Right lobe of liver (tissue), 6 donors: ENCODE data around the gene MYRF. TPM values are rescaled to one million over a fixed set of nuclear protein-coding genes. Genes with fewer than 3 reads are reported as not detected.

Source experiments
- ATAC-seq, 4 donors: fragments of 200-7000 bp; cut with Tn5 transposase; one replicate each; pipeline ENCODE4 v1.9.1; 2020; ENCODE audit warnings: mild to moderate bottlenecking in 4 of 4, moderate library complexity in 4 of 4
- DNase-seq, 3 donors: peaks; one replicate each; pipeline ENCODE4 v3.0.0-alpha.2; 2020
- H3K27ac ChIP-seq, 3 donors: fragments of 200-600 bp; one replicate each; pipeline ENCODE4 v1.8.0; 2022
- H3K27me3 ChIP-seq, 2 donors: fragments of 200-600 bp; one replicate each; pipeline ENCODE4 v1.8.0; 2022
- H3K36me3 ChIP-seq, 4 donors: fragments of 200-600 bp; sonication (generic) in 1 of 4; one replicate each; pipeline versions ENCODE4 v1.5.1 to v1.8.0; 2017 to 2022; ENCODE audit warnings: control low read depth in 1 of 4
- H3K4me1 ChIP-seq, 4 donors: fragments of 200-600 bp; sonication (generic) in 1 of 4; one replicate each; pipeline versions ENCODE4 v1.5.1 to v1.8.0; 2017 to 2022; ENCODE audit warnings: control low read depth in 1 of 4
- H3K4me3 ChIP-seq, 3 donors: fragments of 200-600 bp; one replicate each; pipeline ENCODE4 v1.8.0; 2022
- H3K9me3 ChIP-seq, 4 donors: fragments of 200-600 bp; sonication (generic) in 1 of 4; one replicate each; pipeline versions ENCODE4 v1.5.1 to v1.8.0; 2017 to 2022; ENCODE audit warnings: control low read depth in 1 of 4
- CTCF ChIP-seq, 4 donors: fragments of 200-600 bp in 3 of 4; fragments of 450-650 bp in 1 of 4; IDR thresholded peaks; one replicate each; pipeline versions ENCODE4 v1.5.1 to v1.8.0; 2016 to 2022; ENCODE audit warnings: antibody characterized with exemption in 4 of 4, mild to moderate bottlenecking in 2 of 4
- POLR2A ChIP-seq: fragments of 450-650 bp; IDR thresholded peaks from one replicate; pipeline ENCODE4 v1.6.1; 2017; ENCODE audit warnings: antibody characterized with exemption, mild to moderate bottlenecking
- WGBS: methylation state at CpG from one replicate; pipeline ENCODE4 v1.1.6; 2018; ENCODE audit warnings: low coverage, low lambda C conversion rate; ENCODE audit not compliant: insufficient coverage; ENCODE audit errors: missing lambda C conversion rate; 5-methylcytosine and 5-hydroxymethylcytosine counted together
- intact Hi-C, 2 donors: fragments of 100-400 bp; cut with DNase I; formaldehyde crosslinking; loops; one replicate each; pipeline versions ENCODE4 v1.11.2 to v1.14.1; 2022
- total RNA-seq, 6 experiments: library from RNA; depleted of rRNA in 2 of 6; stranded (reverse); fragments of >200 nt in 2 of 6; fragmentation: NEBNext Ultra II Directional in 3 of 6; extraction: Animal tissue kit (Norgen Biotek cat#: 25700) in 3 of 6; gene quantifications; one replicate each; pipeline versions ENCODE4 v1.1.0 to v1.2.4, GENCODE V29; 2016 to 2023
- donor health status: DM: no; HTN: yes; CAD: no.
- donor health status: DM: no; HTN: no; CAD: no.
- donor health status: DM: no; HTN: no; CAD: no.
- donor health status: DM: no; HTN: yes; CAD: no.
- donor health status: DM: no; HTN: yes; CAD: no.

MYRF gene
- total RNA-seq, 6 experiments from 2014 or later = 7.6 to 16.4 (median 11.6) TPM

- 5% methylated on average over 9 of the region's 66 CpGs for WGBS
- ATAC-seq (peak; percentile 91 to 97 (median 92)), DNase-seq (peak; percentile 97 to 98 (median 98))
- H3K9me3 ChIP-seq = no peaks in the 10 kb centered on the region
- peak overlapping the region; percentile 95 to 99 (median 96) for H3K27ac ChIP-seq
- H3K36me3 ChIP-seq = peaks cover 0 to 15% (median 8%) of the 10 kb centered on the region in 4 donors
- intact Hi-C loops = no loop called here
- no peaks in the 10 kb centered on the region for H3K27me3 ChIP-seq
- TF ChIP-seq CTCF (IDR thresholded peaks at IDR 0.05) (no peak), POLR2A (peak; percentile 95)
- H3K4me3 ChIP-seq = peak overlapping the region; percentile 45 to 68 (median 64)
- H3K4me1 ChIP-seq = peaks cover 0 to 5% (median 0%) of the 10 kb centered on the region in 4 donors
These were observed 62.7 kb downstream of the MYRF start for GRCh38 chr11:61814958-61815789.

- no peaks in the 10 kb centered on the region for H3K9me3 ChIP-seq
- peaks cover 0 to 12% (median 3%) of the 10 kb centered on the region in 4 donors for H3K4me1 ChIP-seq
- 0% methylated on average over 20 of the region's 69 CpGs for WGBS
- intact Hi-C loops = no loop called here
- no peaks in the 10 kb centered on the region for H3K27me3 ChIP-seq
- TF ChIP-seq CTCF (IDR thresholded peaks at IDR 0.05) = no peak
- no peak for TF ChIP-seq POLR2A
- H3K36me3 ChIP-seq = peaks cover 0 to 10% (median 3%) of the 10 kb centered on the region in 4 donors
- peak; percentile 68 to 79 (median 74) for DNase-seq
- peak; percentile 14 to 32 (median 28) for ATAC-seq
- peak overlapping the region; percentile 95 to 99 (median 96) for H3K27ac ChIP-seq
- peak overlapping the region; percentile 45 to 68 (median 64) for H3K4me3 ChIP-seq
These were observed 63.6 kb downstream of the MYRF start for GRCh38 chr11:61815790-61816735.

GRCh38 chr11:61816736-61817455 is 64.5 kb downstream of the MYRF start, which contains the start of gene FADS1:
FADS1 (minus strand) TSS chr11:61817003; CDS start chr11:61816929, 74 bp downstream.
- H3K9me3 ChIP-seq = no peaks in the 10 kb centered on the region
- peaks cover 0 to 15% (median 4%) of the 10 kb centered on the region in 4 donors for H3K4me1 ChIP-seq
- ATAC-seq (peak; percentile 37 to 63 (median 40)), DNase-seq (peak; percentile 81 to 92 (median 87))
- intact Hi-C loops = no loop called here
- WGBS = 0% methylated on average over 4 of the region's 73 CpGs
- H3K27ac ChIP-seq = peak within 1 kb of the TSS; percentile 95 to 99 (median 96)
- TF ChIP-seq CTCF (IDR thresholded peaks at IDR 0.05) = peak; percentile 40 to 51 (median 50)
- TF ChIP-seq POLR2A = peak; percentile 72
- no peaks in the 10 kb centered on the region for H3K27me3 ChIP-seq
- H3K36me3 ChIP-seq = peaks cover 0 to 8% (median 3%) of the 10 kb centered on the region in 4 donors
- peak within 1 kb of the TSS; percentile 45 to 68 (median 64) for H3K4me3 ChIP-seq
